ENCODE results near the gene NADK.
A peak's percentile ranks its signal among the peaks of the same experiment; 100 is the strongest.
"Not testable (repeated sequence)": the region's sequence is repeated elsewhere in the genome, so short reads cannot be mapped to it uniquely, and the experiment has no call there.

The NADK gene

GRCh38 chr1:1752636-1753606 lies 25.3 kb downstream of the NADK start:
- H3K27ac ChIP-seq = no peak overlapping the region
- DNase-seq (ENCODE audit: low read depth, low spot score) = no peak

- no peak overlapping the region for H3K27ac ChIP-seq
- DNase-seq (ENCODE audit: low read depth, low spot score) = no peak
Measured at GRCh38 chr1:1752190-1752589, 26.1 kb downstream of the NADK start.

- DNase-seq (ENCODE audit: low read depth, low spot score); H3K27ac ChIP-seq: not testable (repeated sequence)
Measured at GRCh38 chr1:1749941-1750340, 28.3 kb downstream of the NADK start.

GRCh38 chr1:1748686-1749321 lies 29.5 kb downstream of the NADK start:
- no peak overlapping the region for H3K27ac ChIP-seq
- no peak for DNase-seq (ENCODE audit: low read depth, low spot score)

- not testable (repeated sequence) for H3K27ac ChIP-seq; DNase-seq (ENCODE audit: low read depth, low spot score)
Measured at GRCh38 chr1:1746566-1746909, 31.7 kb downstream of the NADK start.

GRCh38 chr1:1745651-1746565 lies 32.4 kb downstream of the NADK start:
- not testable (repeated sequence) for H3K27ac ChIP-seq; DNase-seq (ENCODE audit: low read depth, low spot score)

- not testable (repeated sequence) for DNase-seq (ENCODE audit: low read depth, low spot score)
Measured at GRCh38 chr1:1742529-1742928, 35.7 kb downstream of the NADK start.

GRCh38 chr1:1741013-1741412 lies 37.3 kb downstream of the NADK start:
- peak overlapping the region; percentile 86 for H3K27ac ChIP-seq
- peak; percentile 55 for DNase-seq (ENCODE audit: low read depth, low spot score)

More at GRCh38 chr1:1742529-1742928, 35.7 kb downstream of the NADK start:
- H3K27ac ChIP-seq = not testable (repeated sequence)

GRCh38 chr1:1738799-1739337 lies 39.4 kb downstream of the NADK start:
- not testable (repeated sequence) for DNase-seq (ENCODE audit: low read depth, low spot score); H3K27ac ChIP-seq

- not testable (repeated sequence) for H3K27ac ChIP-seq; DNase-seq (ENCODE audit: low read depth, low spot score)
Measured at GRCh38 chr1:1737675-1738590, 40.3 kb downstream of the NADK start.

GRCh38 chr1:1732381-1732780 lies 45.9 kb downstream of the NADK start:
- no peak for DNase-seq (ENCODE audit: low read depth, low spot score)
- H3K27ac ChIP-seq = no peak overlapping the region

- no peak for DNase-seq (ENCODE audit: low read depth, low spot score)
- no peak overlapping the region for H3K27ac ChIP-seq
Measured at GRCh38 chr1:1730870-1731269, 47.4 kb downstream of the NADK start.

- not testable (repeated sequence) for H3K27ac ChIP-seq; DNase-seq (ENCODE audit: low read depth, low spot score)
Measured at GRCh38 chr1:1730230-1730629, 48.0 kb downstream of the NADK start.

GRCh38 chr1:1729116-1729816 lies 49.0 kb downstream of the NADK start:
- not testable (repeated sequence) for DNase-seq (ENCODE audit: low read depth, low spot score); H3K27ac ChIP-seq

- DNase-seq (ENCODE audit: low read depth, low spot score) = not testable (repeated sequence)
- peak overlapping the region; percentile 24 for H3K27ac ChIP-seq
Measured at GRCh38 chr1:1728308-1729005, 49.8 kb downstream of the NADK start.

GRCh38 chr1:1727131-1727651 lies 51.1 kb downstream of the NADK start:
- DNase-seq (ENCODE audit: low read depth, low spot score); H3K27ac ChIP-seq: not testable (repeated sequence)

- not testable (repeated sequence) for DNase-seq (ENCODE audit: low read depth, low spot score); H3K27ac ChIP-seq
Measured at GRCh38 chr1:1726088-1726487, 52.2 kb downstream of the NADK start.
